NCI-H2196 (cell line): ENCODE measurements around the gene ACVRL1.

Experiments
- DNase-seq: peaks from one replicate; lab custom pipeline; 2025; ENCODE audit not compliant: unreplicated experiment; lab: John Stamatoyannopoulos, UW

Gene ACVRL1

GRCh38 chr12:51961834-51962233, 54.5 kb downstream of the ACVRL1 start:
- no peak for DNase-seq

GRCh38 chr12:51962737-51963136, 55.4 kb downstream of the ACVRL1 start:
- DNase-seq, result no peak

- DNase-seq, result no peak
Observed at GRCh38 chr12:51963477-51963876, 56.2 kb downstream of the ACVRL1 start.

GRCh38 chr12:51969643-51970042, 62.3 kb downstream of the ACVRL1 start:
- DNase-seq, result no peak

GRCh38 chr12:51970904-51971646, 63.8 kb downstream of the ACVRL1 start:
- DNase-seq, result no peak

- no peak for DNase-seq
Observed at GRCh38 chr12:51971679-51972421, 64.5 kb downstream of the ACVRL1 start.

GRCh38 chr12:51972422-51972812, 65.1 kb downstream of the ACVRL1 start:
- DNase-seq, result no peak

- no peak for DNase-seq
Observed at GRCh38 chr12:51972849-51973273, 65.6 kb downstream of the ACVRL1 start.
